IMR-90 (cell line): ENCODE data around the gene PCDHA1. TPM values are rescaled to one million over a fixed set of nuclear protein-coding genes. Genes with fewer than 3 reads are reported as not detected.

Experiments
- ATAC-seq: fragments of 200-7000 bp; cut with Tn5 transposase; 2 replicates; pipeline ENCODE4 v1.9.1; 2020; ENCODE audit warnings: low read depth, mild to moderate bottlenecking, moderate library complexity
- BruUV-seq: library from RNA; stranded (reverse); fragments of 400-500 nt; replicated peaks from 2 replicates; lab custom pipeline; 2021; lab: Mats Ljungman, UMichigan
- CTCF ChIA-PET: fragments of 300-600 bp; formaldehyde crosslinking; extraction: SDS; loops from one replicate; lab custom pipeline; 2021; ENCODE audit warnings: antibody characterized with exemption; lab: Yijun Ruan, JAX
- POLR2A ChIA-PET: fragments of 300-600 bp; sonication (Branson Sonifier 250); formaldehyde crosslinking; loops from one replicate; lab custom pipeline; 2022; ENCODE audit warnings: antibody characterized with exemption; ENCODE audit not compliant: unreplicated experiment; lab: Charles Lee
- DNase-seq: peaks from one replicate; pipeline ENCODE4 v3.0.0; 2013
- H2AFZ ChIP-seq: replicated peaks from 2 replicates; pipeline ENCODE3; 2013; ENCODE audit warnings: low read length, mild to moderate bottlenecking; ENCODE audit not compliant: poor library complexity
- H2AK5ac ChIP-seq: 2 replicates; pipeline ENCODE4 v1.6.1; 2013; ENCODE audit warnings: low read depth, low read length, inconsistent platforms
- H2AK9ac ChIP-seq: replicated peaks from 2 replicates; pipeline ENCODE3; 2013; ENCODE audit warnings: mild to moderate bottlenecking, low read depth, low read length, moderate library complexity; ENCODE audit not compliant: poor library complexity
- H2BK120ac ChIP-seq: 2 replicates; pipeline ENCODE4 v1.6.1; 2013; ENCODE audit warnings: low read depth, low read length, inconsistent platforms
- H2BK15ac ChIP-seq: 3 replicates; pipeline ENCODE4 v1.6.1; 2013; ENCODE audit warnings: low read depth, low read length, inconsistent platforms
- H2BK20ac ChIP-seq: 2 replicates; pipeline ENCODE4 v1.6.1; 2013; ENCODE audit warnings: low read depth, mild to moderate bottlenecking, inconsistent platforms, low read length, moderate library complexity
- H2BK5ac ChIP-seq: 2 replicates; pipeline ENCODE4 v1.6.1; 2013; ENCODE audit warnings: mild to moderate bottlenecking, low read depth, low read length, inconsistent platforms; ENCODE audit not compliant: poor library complexity, severe bottlenecking
- H3K14ac ChIP-seq: replicated peaks from 2 replicates; pipeline ENCODE4 v1.6.1; 2013; ENCODE audit warnings: low read depth, low read length, inconsistent platforms
- H3K18ac ChIP-seq: 2 replicates; pipeline ENCODE4 v1.6.1; 2013; ENCODE audit warnings: low read depth, low read length, control low read depth
- H3K23ac ChIP-seq: 2 replicates; pipeline ENCODE4 v1.6.1; 2013; ENCODE audit warnings: low read depth, low read length, inconsistent platforms
- H3K27ac ChIP-seq: 2 replicates; pipeline ENCODE4 v1.5.1; 2013; ENCODE audit warnings: mild to moderate bottlenecking, control low read depth, low read length; ENCODE audit not compliant: insufficient read depth
- H3K27me3 ChIP-seq: 2 replicates; pipeline ENCODE4 v1.6.1; 2013; ENCODE audit warnings: low read length; ENCODE audit not compliant: control insufficient read depth, insufficient read depth
- H3K36me3 ChIP-seq: 2 replicates; pipeline ENCODE4 v1.6.1; 2013; ENCODE audit warnings: low read length, mixed read lengths; ENCODE audit not compliant: control insufficient read depth, insufficient read depth
- H3K4ac ChIP-seq: 2 replicates; pipeline ENCODE4 v1.6.1; 2013; ENCODE audit warnings: low read depth, low read length, inconsistent platforms
- H3K4me1 ChIP-seq: 2 replicates; pipeline ENCODE4 v1.6.1; 2013; ENCODE audit warnings: low read length, mixed read lengths; ENCODE audit not compliant: control insufficient read depth, insufficient read depth
- H3K4me2 ChIP-seq: 2 replicates; pipeline ENCODE4 v1.6.1; 2013; ENCODE audit warnings: low read depth, mild to moderate bottlenecking, control low read depth, low read length, moderate library complexity
- H3K4me3 ChIP-seq: 2 replicates; pipeline ENCODE4 v1.5.1; 2013; ENCODE audit warnings: low read depth, mild to moderate bottlenecking, control low read depth, low read length, moderate library complexity; ENCODE audit not compliant: insufficient read depth
- H3K56ac ChIP-seq: 2 replicates; pipeline ENCODE4 v1.6.1; 2013; ENCODE audit warnings: low read length, inconsistent platforms; ENCODE audit not compliant: insufficient read depth; ENCODE audit errors: extremely low read depth
- H3K79me1 ChIP-seq, 2 experiments: 2 replicates each; pipeline ENCODE4 v1.6.1; 2013; ENCODE audit warnings: low read length in 2 of 2, inconsistent platforms in 1 of 2, low read depth in 1 of 2
- H3K9ac ChIP-seq: 2 replicates; pipeline ENCODE4 v1.6.1; 2013; ENCODE audit warnings: low read depth, low read length, control low read depth
- H3K9me1 ChIP-seq: 2 replicates; pipeline ENCODE4 v1.6.1; 2013; ENCODE audit warnings: low read length, inconsistent platforms; ENCODE audit not compliant: insufficient read depth
- H3K9me3 ChIP-seq: 2 replicates; pipeline ENCODE4 v1.6.1; 2013; ENCODE audit warnings: low read length; ENCODE audit not compliant: control insufficient read depth, insufficient read depth
- H4K20me1 ChIP-seq: 2 replicates; pipeline ENCODE4 v1.6.1; 2013; ENCODE audit warnings: low read length, inconsistent platforms; ENCODE audit not compliant: insufficient read depth
- H4K5ac ChIP-seq: 2 replicates; pipeline ENCODE4 v1.6.1; 2013; ENCODE audit warnings: mild to moderate bottlenecking, low read depth, low read length, control low read depth
- H4K8ac ChIP-seq, 2 experiments: 2 replicates each; pipeline ENCODE4 v1.6.1; 2013; ENCODE audit warnings: low read depth in 2 of 2, low read length in 2 of 2, control low read depth in 1 of 2, inconsistent platforms in 1 of 2
- H4K91ac ChIP-seq: 2 replicates; pipeline ENCODE4 v1.6.1; 2013; ENCODE audit warnings: low read depth, low read length, inconsistent platforms; ENCODE audit not compliant: insufficient read depth
- BHLHE40 ChIP-seq: fragments of 150-350 bp; IDR thresholded peaks from 2 replicates; pipeline ENCODE4 v1.6.1; 2016; ENCODE audit warnings: mild to moderate bottlenecking, low read depth, low read length
- CEBPB ChIP-seq: IDR thresholded peaks from 2 replicates; pipeline ENCODE4 v1.6.1; 2012; ENCODE audit warnings: low read depth, low read length, improper control_type of control experiment
- CHD1 ChIP-seq: IDR thresholded peaks from 2 replicates; pipeline ENCODE4 v1.6.1; 2012; ENCODE audit warnings: low read depth, low read length, improper control_type of control experiment
- CTCF ChIP-seq: conservative IDR thresholded peaks from 2 replicates; pipeline ENCODE4 v1.5.1; 2012; ENCODE audit warnings: mild to moderate bottlenecking, low read depth, low read length, improper control_type of control experiment
- ELK1 ChIP-seq: fragments of 150-350 bp; IDR thresholded peaks from 2 replicates; pipeline ENCODE4 v1.6.1; 2016; ENCODE audit warnings: low read depth, mild to moderate bottlenecking, low read length, moderate library complexity, borderline replicate concordance
- FOS ChIP-seq: fragments of 150-350 bp; IDR thresholded peaks from 2 replicates; pipeline ENCODE4 v1.6.1; 2016; ENCODE audit warnings: low read depth, low read length
- MAZ ChIP-seq: IDR thresholded peaks from 2 replicates; pipeline ENCODE4 v1.6.1; 2012; ENCODE audit warnings: low read depth, mild to moderate bottlenecking, low read length, improper control_type of control experiment, moderate library complexity, borderline replicate concordance
- MXI1 ChIP-seq: IDR thresholded peaks from 2 replicates; pipeline ENCODE4 v1.6.1; 2012; ENCODE audit warnings: low read depth, mild to moderate bottlenecking, low read length, moderate library complexity, borderline replicate concordance
- NFE2L2 ChIP-seq: fragments of 150-350 bp; IDR thresholded peaks from 2 replicates; pipeline ENCODE4 v1.6.1; 2016; ENCODE audit warnings: low read depth, mild to moderate bottlenecking, low read length
- RAD21 ChIP-seq: IDR thresholded peaks from 2 replicates; pipeline ENCODE4 v1.6.1; 2012; ENCODE audit warnings: low read length, improper control_type of control experiment
- RFX5 ChIP-seq: IDR thresholded peaks from 2 replicates; pipeline ENCODE4 v1.8.0; 2012; ENCODE audit warnings: low read depth, mild to moderate bottlenecking, low read length, moderate library complexity
- SMC3 ChIP-seq: fragments of 150-350 bp; IDR thresholded peaks from 2 replicates; pipeline ENCODE4 v1.6.1; 2016; ENCODE audit warnings: low read depth, mild to moderate bottlenecking, antibody characterized with exemption, low read length, moderate library complexity
- USF2 ChIP-seq: fragments of 150-350 bp; IDR thresholded peaks from 2 replicates; pipeline ENCODE4 v1.6.1; 2017; ENCODE audit warnings: mild to moderate bottlenecking, antibody characterized with exemption, low read length, low read depth
- WGBS, 2 experiments: methylation state at CpG; one replicate each; pipeline versions ENCODE4 v1.1.5 to v1.1.7; 2013; ENCODE audit warnings: missing lambda C conversion rate in 2 of 2; ENCODE audit not compliant: insufficient read length in 1 of 2; ENCODE audit errors: extremely low coverage in 2 of 2; 5-methylcytosine and 5-hydroxymethylcytosine counted together
- dilution Hi-C: fragments of 300-500 bp; cut with HindIII; formaldehyde crosslinking; loops from one replicate; pipeline ENCODE4 v1.14.3; 2018; ENCODE audit warnings: low sequenced_read_pairs; ENCODE audit not compliant: unreplicated experiment
- in situ Hi-C: fragments of 300-500 bp; cut with MboI; formaldehyde crosslinking; loops from 3 replicates; pipeline ENCODE4 v1.14.3; 2019; ENCODE audit warnings: low sequenced_read_pairs, inconsistent platforms, mixed read lengths
- intact Hi-C: fragments of 100-400 bp; cut with micrococcal nuclease; formaldehyde crosslinking; loops from 2 replicates; pipeline ENCODE4 v1.10.0; 2022
- polyA plus RNA-seq, 3 experiments: library from polyadenylated mRNA; depleted of rRNA; stranded (reverse); fragments of >200 nt; gene quantifications; 2 replicates each; pipeline ENCODE4 v1.2.3, GENCODE V29; 2012; ENCODE audit warnings: low replicate concordance in 1 of 3
- total RNA-seq: library from RNA; depleted of rRNA; stranded (reverse); fragments of >200 nt; gene quantifications from 2 replicates; pipeline ENCODE4 v1.2.3, GENCODE V29; 2012

The PCDHA1 gene
- total and polyA plus RNA-seq, 2 of the 4 experiments (the other 2 are of a cell fraction) = under 0.01 to 0.05 TPM

- no CpG with 5 or more reads among the region's 6 CpGs for WGBS, 2 experiments
- no peak overlapping the region for H3K4me3 ChIP-seq
- CTCF ChIA-PET = no interaction called here
Observed at GRCh38 chr5:140951636-140952035, 165.7 kb downstream of the PCDHA1 start.

More at GRCh38 chr5:140951636-140952035, 165.7 kb downstream of the PCDHA1 start:
- H3K4me2 ChIP-seq = no peak overlapping the region
- in situ Hi-C loops = no loop called here
- H4K91ac ChIP-seq = no peak overlapping the region
- peaks cover 3% of the 10 kb centered on the region; the same call in 1 of the 2 replicates for H3K9me3 ChIP-seq
- H3K14ac ChIP-seq = no peak overlapping the region
- H3K18ac ChIP-seq = no peak overlapping the region
- H4K8ac ChIP-seq = no peak overlapping the region
- DNase-seq (no peak), ATAC-seq (no peak)
- intact Hi-C loops = no loop called here
- no peak overlapping the region for H2BK20ac ChIP-seq
- H3K9me1 ChIP-seq = no peaks in the 10 kb centered on the region
- no TSS peak for BruUV-seq
- H3K79me1 ChIP-seq = no peaks in the 10 kb centered on the region
- TF ChIP-seq SMC3 (no peak), CHD1 (no peak), RFX5 (no peak), MXI1 (no peak), MAZ (no peak), NFE2L2 (no peak), RAD21 (no peak), BHLHE40 (no peak), USF2 (no peak), CTCF (no peak), FOS (no peak), CEBPB (no peak), ELK1 (no peak)
- no peak overlapping the region for H2BK120ac ChIP-seq
- H3K36me3 ChIP-seq = no peaks in the 10 kb centered on the region
- H2AK5ac ChIP-seq = no peak overlapping the region
- no peak overlapping the region for H3K27ac ChIP-seq
- no peak overlapping the region for H2BK5ac ChIP-seq
- H3K27me3 ChIP-seq = no peaks in the 10 kb centered on the region
- H3K9ac ChIP-seq = no peak overlapping the region
- H2AFZ ChIP-seq = no peak overlapping the region
- H3K56ac ChIP-seq = no peak overlapping the region
- H3K4ac ChIP-seq = no peak overlapping the region
- no peaks in the 10 kb centered on the region for H3K4me1 ChIP-seq
- H4K20me1 ChIP-seq = no peaks in the 10 kb centered on the region
- no peak overlapping the region for H3K23ac ChIP-seq
- H2AK9ac ChIP-seq = no peak overlapping the region
- dilution Hi-C loops = no loop called here
- H4K5ac ChIP-seq = no peak overlapping the region
- POLR2A ChIA-PET = no interaction called here
- H2BK15ac ChIP-seq = no peak overlapping the region
